WERI-Rb-1 (cell line): ENCODE data around the gene FASTK.

ENCODE experiments used
- DNase-seq: peaks from one replicate; pipeline ENCODE4 v3.0.0-alpha.2; 2020
- H3K27ac ChIP-seq: fragments of 250-450 bp; sonication (Bioruptor Pico); 2 replicates; pipeline ENCODE4 v1.5.1; 2020; ENCODE audit warnings: mild to moderate bottlenecking, moderate library complexity
- H3K27me3 ChIP-seq: fragments of 250-450 bp; sonication (Bioruptor Pico); 2 replicates; pipeline ENCODE4 v1.5.1; 2021; ENCODE audit warnings: mild to moderate bottlenecking, low read depth, moderate library complexity; ENCODE audit not compliant: insufficient read depth, severe bottlenecking
- H3K36me3 ChIP-seq: fragments of 250-450 bp; sonication (Bioruptor Pico); 2 replicates; pipeline ENCODE4 v1.5.1; 2020; ENCODE audit warnings: mild to moderate bottlenecking, moderate library complexity
- H3K4me3 ChIP-seq: 2 replicates; pipeline ENCODE4 v1.5.1; 2011; ENCODE audit warnings: low read depth, mild to moderate bottlenecking, control low read depth, low read length
- H3K9me3 ChIP-seq: fragments of 250-450 bp; sonication (Bioruptor Pico); 2 replicates; pipeline ENCODE4 v1.5.1; 2021; ENCODE audit warnings: mild to moderate bottlenecking, moderate library complexity; ENCODE audit not compliant: severe bottlenecking
- TF ChIP-seq, protein P1 (sequence below): IDR thresholded peaks from 2 replicates; pipeline ENCODE4 v1.5.1; 2011; ENCODE audit warnings: low read depth, mild to moderate bottlenecking, control low read depth, inconsistent platforms, low read length

FASTK gene

DNA sequence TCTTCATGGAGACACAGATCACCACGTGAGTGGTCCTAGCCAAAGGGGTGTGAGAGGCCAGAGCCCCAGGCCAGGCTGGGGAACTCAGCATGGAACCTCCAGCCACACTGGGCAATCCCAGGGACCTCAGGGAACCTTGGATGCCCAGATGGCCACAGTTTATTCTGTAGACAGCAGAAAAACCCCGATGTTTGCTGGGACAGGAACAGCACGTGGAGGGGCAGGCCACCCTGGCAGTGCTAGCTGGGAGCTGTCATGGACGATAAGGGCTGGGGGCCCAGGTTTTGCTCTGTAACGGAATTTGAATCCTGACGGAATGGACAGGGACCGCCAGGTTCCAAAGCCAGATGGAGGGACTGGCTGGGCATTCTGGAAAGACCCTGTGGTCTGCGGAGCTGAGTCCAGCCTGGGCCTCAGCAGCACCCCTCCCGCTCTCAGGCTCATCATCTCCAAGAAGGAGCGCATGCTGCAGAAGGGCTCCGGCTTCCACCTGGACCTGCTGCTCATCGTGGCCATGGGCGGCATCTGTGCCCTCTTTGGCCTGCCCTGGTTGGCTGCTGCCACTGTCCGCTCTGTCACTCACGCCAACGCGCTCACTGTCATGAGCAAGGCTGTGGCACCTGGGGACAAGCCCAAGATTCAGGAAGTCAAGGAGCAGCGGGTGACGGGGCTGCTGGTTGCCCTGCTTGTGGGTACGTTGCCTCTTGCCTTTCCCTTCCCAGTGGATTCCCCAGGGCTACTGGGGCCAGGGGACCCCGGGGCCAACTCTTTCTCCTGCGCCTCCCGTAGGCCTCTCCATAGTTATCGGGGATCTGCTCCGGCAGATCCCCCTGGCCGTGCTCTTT, 5.6 kb downstream of the FASTK start:
- Histone ChIP-seq H3K4me3 (no peak overlapping the region), H3K9me3 (no peaks in the 10 kb centered on the region), H3K36me3 (peaks cover 82% of the 10 kb centered on the region), H3K27me3 (no peaks in the 10 kb centered on the region), H3K27ac (no peak overlapping the region)
- DNase-seq: no peak
- TF ChIP-seq, protein P1, sequence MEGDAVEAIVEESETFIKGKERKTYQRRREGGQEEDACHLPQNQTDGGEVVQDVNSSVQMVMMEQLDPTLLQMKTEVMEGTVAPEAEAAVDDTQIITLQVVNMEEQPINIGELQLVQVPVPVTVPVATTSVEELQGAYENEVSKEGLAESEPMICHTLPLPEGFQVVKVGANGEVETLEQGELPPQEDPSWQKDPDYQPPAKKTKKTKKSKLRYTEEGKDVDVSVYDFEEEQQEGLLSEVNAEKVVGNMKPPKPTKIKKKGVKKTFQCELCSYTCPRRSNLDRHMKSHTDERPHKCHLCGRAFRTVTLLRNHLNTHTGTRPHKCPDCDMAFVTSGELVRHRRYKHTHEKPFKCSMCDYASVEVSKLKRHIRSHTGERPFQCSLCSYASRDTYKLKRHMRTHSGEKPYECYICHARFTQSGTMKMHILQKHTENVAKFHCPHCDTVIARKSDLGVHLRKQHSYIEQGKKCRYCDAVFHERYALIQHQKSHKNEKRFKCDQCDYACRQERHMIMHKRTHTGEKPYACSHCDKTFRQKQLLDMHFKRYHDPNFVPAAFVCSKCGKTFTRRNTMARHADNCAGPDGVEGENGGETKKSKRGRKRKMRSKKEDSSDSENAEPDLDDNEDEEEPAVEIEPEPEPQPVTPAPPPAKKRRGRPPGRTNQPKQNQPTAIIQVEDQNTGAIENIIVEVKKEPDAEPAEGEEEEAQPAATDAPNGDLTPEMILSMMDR: no peak

DNA sequence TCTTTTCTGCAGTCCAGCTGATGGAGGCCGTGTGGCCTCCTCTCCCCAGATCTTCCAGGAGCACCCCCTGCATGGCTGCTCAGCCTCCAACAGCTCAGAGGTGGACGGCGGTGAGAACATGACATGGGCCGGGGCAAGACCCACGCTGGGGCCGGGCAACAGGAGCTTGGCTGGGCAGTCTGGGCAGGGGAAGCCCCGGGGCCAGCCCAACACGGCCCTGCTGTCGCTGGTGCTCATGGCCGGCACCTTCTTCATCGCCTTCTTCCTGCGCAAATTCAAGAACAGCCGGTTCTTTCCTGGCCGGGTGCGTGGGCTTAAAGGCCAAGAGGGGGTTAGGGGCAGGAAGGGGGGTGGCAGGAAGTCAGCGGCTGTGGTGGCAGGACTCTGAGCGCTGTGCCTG, 6.6 kb downstream of the FASTK start:
- Histone ChIP-seq H3K9me3 (no peaks in the 10 kb centered on the region), H3K27ac (no peak overlapping the region), H3K4me3 (no peak overlapping the region), H3K27me3 (no peaks in the 10 kb centered on the region), H3K36me3 (peaks cover 83% of the 10 kb centered on the region)
- no peak for DNase-seq
- TF ChIP-seq, protein P1: no peak

DNA sequence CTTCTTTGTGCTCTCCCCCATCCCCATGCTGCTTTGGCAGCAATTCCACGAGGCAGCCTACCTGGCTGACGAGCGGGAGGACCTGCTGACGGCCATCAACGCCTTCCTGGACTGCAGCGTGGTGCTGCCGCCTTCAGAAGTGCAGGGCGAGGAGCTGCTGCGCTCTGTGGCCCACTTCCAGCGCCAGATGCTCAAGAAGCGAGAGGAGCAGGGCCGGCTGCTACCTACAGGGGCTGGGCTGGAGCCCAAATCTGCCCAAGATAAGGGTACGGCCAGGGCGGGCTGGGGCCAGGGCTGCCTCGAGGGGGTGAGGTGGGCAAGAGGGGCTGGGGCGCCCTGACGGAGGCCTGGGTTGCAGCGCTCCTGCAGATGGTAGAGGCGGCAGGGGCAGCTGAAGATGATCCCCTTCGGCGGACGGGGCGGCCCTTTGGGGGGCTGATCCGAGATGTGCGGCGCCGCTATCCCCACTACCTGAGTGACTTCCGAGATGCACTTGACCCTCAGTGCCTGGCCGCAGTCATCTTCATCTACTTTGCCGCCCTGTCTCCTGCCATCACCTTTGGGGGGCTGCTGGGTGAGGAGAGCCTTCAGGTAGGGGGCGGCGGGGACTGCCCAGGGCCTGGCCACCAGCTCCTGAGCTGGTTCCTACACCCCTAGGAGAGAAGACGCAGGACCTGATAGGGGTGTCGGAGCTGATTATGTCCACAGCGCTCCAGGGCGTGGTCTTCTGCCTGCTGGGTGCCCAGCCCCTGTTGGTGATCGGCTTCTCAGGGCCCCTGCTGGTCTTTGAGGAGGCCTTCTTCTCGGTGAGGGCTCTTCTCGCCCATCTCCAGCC, 9.4 kb downstream of the FASTK start:
- Histone ChIP-seq H3K4me3 (no peak overlapping the region), H3K9me3 (no peaks in the 10 kb centered on the region), H3K27me3 (no peaks in the 10 kb centered on the region), H3K27ac (no peak overlapping the region), H3K36me3 (peaks cover 95% of the 10 kb centered on the region)
- TF ChIP-seq, protein P1: no peak
- no peak for DNase-seq

DNA sequence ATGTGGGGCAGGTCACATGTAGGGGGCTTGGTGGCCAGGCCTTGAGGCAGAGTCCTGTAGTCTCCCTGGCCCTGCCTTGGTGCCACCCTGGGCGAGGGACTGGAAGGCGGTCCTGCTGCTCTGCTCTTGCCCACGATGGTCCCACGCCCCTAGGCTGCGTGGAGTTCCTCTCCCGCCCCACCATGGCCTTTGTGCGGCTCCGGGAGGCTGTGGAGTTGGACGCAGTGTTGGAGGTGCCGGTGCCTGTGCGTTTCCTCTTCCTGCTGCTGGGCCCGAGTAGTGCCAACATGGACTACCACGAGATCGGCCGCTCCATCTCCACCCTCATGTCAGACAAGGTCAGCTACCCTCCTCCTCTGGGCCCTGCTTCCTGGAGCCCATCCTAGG, 10.0 kb downstream of the FASTK start:
- Histone ChIP-seq H3K27ac (no peak overlapping the region), H3K4me3 (no peak overlapping the region), H3K27me3 (no peaks in the 10 kb centered on the region), H3K36me3 (peaks cover 89% of the 10 kb centered on the region), H3K9me3 (no peaks in the 10 kb centered on the region)
- DNase-seq: no peak
- TF ChIP-seq, protein P1: no peak

DNA sequence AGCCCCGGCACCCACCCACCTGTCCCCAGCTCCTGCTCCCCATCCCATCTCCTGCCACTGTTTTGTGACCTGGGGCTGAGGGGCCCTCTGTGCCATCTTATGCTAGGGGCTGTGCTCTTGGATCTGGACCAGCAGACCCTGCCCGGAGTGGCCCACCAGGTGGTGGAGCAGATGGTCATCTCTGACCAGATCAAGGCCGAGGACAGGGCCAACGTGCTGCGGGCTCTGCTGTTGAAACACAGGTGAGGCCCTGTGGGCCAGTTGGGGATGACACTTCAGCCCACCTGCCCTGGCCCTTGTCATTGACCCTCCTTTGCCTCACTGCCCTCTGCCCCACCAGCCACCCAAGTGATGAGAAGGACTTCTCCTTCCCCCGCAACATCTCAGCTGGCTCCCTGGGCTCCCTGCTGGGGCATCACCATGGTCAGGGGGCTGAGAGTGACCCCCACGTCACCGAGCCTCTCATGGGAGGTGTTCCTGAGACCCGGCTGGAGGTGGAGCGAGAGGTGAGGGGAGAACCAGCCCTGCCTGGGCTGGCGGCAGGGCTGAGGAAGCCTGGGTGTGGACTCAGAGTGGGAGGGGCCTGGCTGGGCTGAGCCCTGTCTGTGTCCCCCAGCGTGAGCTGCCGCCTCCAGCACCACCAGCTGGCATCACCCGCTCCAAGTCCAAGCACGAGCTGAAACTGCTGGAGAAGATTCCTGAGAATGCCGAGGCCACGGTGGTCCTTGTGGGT, 10.6 kb downstream of the FASTK start:
- no peak for DNase-seq
- TF ChIP-seq, protein P1: no peak
- Histone ChIP-seq H3K27ac (no peak overlapping the region), H3K36me3 (peaks cover 89% of the 10 kb centered on the region), H3K9me3 (no peaks in the 10 kb centered on the region), H3K27me3 (no peaks in the 10 kb centered on the region), H3K4me3 (no peak overlapping the region)
